GM12801 (cell line): ENCODE measurements around the gene MIDN.

ENCODE experiments used
- TF ChIP-seq, protein P1 (sequence below): IDR thresholded peaks from one replicate; pipeline ENCODE4 v1.5.1; 2011; ENCODE audit warnings: control low read depth; ENCODE audit not compliant: insufficient read length; ENCODE audit errors: extremely low read depth

MIDN gene

DNA sequence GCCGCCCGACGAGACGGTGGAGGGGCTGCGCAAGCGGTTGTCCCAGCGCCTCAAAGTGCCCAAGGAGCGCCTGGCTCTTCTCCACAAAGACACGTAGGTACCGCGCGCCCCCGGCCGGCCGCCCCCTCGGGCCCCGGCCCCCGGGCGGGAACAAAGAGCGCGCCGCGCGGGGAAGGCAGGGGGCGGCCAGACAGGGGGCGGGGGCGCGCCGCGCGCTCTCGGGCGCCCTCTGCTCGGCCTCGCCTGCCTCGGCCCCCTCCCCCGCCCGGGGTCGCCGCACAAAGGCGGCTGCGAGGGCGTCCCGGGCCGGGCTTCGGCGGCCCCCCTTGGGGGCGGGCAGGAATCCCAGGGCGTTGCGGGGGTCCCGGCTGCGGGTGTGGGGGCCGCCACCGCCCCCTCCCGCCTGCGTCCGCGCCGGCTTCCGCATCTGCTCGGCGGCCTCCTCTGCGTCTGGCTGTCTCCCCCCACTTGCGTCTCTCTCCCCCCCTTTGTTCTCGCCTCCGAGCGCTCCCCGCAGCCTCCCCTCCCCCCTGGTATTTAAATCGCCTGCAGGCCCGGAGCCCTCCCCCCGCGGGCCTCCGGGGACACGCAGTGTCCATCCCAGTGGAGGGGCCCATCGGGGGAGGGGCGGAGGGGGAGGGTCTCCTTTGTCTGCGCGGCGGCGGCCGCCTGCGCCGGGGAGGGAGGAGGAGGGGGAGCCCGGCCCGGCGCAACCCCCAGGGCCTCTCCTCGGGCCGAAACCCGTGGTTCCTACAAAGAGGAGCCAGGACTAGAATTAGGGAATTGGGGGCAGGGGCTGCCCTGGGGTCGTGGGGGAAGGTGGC lies 2.3 kb downstream of the MIDN start:
- TF ChIP-seq, protein P1, sequence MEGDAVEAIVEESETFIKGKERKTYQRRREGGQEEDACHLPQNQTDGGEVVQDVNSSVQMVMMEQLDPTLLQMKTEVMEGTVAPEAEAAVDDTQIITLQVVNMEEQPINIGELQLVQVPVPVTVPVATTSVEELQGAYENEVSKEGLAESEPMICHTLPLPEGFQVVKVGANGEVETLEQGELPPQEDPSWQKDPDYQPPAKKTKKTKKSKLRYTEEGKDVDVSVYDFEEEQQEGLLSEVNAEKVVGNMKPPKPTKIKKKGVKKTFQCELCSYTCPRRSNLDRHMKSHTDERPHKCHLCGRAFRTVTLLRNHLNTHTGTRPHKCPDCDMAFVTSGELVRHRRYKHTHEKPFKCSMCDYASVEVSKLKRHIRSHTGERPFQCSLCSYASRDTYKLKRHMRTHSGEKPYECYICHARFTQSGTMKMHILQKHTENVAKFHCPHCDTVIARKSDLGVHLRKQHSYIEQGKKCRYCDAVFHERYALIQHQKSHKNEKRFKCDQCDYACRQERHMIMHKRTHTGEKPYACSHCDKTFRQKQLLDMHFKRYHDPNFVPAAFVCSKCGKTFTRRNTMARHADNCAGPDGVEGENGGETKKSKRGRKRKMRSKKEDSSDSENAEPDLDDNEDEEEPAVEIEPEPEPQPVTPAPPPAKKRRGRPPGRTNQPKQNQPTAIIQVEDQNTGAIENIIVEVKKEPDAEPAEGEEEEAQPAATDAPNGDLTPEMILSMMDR: no peak

DNA sequence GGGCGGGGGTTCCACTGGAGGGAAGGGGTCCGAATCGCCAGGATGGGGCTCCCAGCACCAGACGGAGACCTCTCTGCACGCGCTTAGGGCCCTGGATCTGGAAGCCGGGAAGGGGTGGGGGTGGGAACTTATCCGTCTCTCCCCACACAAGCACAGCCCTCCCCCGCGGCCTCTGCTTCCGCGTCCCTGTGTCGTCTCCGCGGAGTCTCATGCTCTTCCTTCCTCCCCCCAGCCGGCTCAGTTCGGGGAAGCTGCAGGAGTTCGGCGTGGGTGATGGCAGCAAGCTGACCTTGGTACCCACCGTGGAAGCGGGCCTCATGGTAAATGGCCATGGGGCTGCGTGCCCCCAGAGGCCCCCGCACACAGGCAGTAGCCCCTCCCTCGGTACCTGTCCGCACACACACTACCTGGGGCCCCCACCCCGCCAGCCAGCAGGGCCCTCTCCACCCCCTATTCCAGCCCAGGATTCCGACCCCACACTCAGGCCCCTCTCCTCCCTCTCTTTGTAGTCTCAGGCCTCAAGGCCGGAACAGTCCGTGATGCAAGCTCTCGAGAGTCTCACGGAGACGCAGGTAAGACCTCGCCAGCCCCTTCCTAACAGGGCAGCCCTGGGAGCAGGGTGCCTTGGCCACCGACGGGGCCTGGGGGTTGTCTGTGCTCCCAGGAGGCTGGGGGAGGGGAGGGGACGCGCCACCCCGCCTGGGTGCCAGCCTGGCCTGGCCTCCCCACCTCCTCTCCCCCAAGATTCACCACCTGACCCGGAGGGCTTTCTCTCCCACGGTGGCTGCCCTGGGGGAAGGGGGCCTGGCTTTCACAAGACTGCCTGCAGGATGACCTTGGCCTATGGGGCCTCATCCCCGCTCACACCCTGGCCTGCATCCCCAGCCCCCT lies 3.2 kb downstream of the MIDN start:
- TF ChIP-seq, protein P1: no peak

DNA sequence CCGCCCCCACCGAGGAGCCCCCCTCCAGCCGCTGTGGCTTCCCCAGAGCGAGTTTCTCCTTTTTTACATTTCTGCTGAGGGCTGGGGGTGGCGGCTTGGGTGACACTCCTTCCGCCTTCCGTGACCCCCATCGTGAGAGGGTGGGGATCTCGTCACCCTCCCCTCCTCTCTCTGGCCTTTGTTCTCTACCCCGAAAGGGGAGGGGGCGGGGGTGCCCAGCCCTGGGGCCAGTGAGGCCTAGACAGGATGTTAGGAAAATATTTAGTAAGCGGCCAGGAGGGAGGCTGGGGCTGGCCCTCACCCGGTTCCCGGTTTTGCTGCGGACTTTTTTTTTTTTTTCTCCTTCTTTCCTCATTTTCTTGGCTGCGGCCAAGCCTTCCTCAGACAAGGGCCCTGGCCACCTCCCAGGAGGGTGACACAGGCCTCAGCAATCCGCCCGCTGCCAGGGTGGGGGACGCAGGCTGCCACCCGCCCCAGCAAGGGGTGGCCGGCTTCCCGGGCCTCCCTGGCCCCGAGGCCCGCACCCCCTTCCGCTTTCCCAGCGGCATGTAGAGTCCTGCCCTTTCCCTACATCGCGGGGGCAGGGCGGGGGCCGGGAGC lies 3.9 kb downstream of the MIDN start:
- TF ChIP-seq, protein P1: no peak

DNA sequence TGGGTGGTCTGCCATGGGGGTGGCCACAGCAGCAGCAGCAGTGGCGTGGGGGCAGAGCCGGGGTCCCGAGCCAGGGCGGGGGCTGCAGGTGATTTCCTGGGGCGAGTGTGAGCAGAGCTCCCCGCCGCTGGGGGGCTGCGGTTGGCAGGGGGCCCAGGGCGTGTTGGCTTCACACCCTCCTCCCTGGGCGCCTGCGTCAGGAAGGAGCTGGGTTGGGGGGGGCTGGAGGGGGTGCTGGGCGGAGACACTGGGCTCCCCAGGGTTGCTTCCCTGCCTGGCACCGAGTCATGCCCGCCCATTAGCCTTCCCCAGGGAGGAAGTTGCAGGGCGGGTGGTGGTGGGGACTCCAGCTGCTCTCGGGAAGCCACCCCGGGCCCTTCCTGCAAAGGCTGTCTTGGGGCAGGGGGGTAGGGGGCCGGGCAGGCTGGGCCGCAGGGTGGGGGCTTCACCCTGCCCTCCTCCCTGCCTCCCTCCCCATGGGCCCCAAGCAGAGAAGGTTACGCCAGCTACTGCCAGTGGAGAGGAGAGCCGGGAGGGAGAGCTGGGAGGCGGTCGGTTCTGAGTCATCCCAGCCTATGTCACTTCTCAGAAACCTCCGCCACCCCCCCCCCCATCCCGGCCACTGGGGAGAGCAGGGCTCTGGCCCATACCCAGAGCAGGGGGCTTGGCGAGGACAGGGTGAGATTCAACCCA lies 4.6 kb downstream of the MIDN start:
- TF ChIP-seq, protein P1: no peak

DNA sequence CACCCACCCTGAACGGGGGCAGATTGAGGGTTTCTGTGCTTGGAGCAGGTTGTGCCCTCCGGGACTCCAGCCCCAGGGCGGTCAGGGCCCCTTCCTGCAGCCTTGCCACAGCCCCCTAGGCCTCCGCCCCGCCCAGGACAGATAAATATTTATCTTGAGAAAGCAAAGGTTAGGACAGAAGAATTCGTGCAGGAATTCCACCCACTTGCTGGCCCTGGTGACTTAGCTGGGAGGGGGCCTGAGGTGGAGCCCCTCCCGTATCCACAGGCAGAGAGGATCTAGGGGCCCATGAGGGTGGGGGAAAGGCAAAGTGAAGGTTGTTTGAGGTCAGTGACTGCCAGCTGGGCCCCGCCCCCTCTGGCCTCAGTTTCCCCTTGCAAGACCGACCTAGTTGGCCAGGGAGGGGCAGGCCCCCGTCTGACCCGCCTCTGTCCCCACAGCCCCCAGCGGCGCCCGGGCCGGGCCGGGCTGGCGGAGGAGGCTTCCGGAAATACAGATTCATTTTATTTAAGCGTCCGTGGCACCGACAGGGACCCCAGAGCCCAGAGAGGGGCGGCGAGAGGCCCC lies 5.2 kb downstream of the MIDN start:
- TF ChIP-seq, protein P1: no peak

DNA sequence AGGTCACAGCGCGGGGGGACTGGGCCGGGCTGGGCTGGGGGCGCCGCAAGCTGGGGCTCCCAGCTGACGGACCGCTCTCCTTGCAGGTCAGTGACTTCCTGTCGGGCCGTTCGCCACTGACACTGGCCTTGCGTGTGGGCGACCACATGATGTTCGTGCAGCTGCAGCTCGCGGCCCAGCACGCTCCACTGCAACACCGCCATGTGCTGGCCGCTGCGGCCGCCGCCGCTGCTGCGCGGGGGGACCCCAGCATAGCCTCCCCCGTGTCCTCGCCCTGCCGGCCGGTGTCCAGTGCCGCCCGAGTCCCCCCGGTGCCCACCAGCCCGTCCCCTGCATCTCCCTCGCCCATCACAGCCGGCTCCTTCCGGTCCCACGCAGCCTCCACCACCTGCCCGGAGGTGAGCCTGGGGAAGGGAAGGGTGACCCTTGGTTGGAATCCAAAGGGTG lies 5.7 kb downstream of the MIDN start:
- TF ChIP-seq, protein P1: no peak
